C4-2B (cell line): Measurements from ENCODE around the gene SRMS.

Experiments used
- CTCF ChIP-seq: fragments of 450-650 bp; conservative IDR thresholded peaks from 2 replicates; pipeline ENCODE4 v1.5.1; 2017; ENCODE audit warnings: mild to moderate bottlenecking
- ZFX ChIP-seq: fragments of 450-650 bp; IDR thresholded peaks from 2 replicates; pipeline ENCODE4 v1.6.1; 2017

GRCh38 chr20:63519668-63520503, 27.7 kb downstream of the SRMS start:
- TF ChIP-seq CTCF (no peak; the same call in 1 of the 2 replicates), ZFX (no peak)
